GM12892 (cell line): Measurements from ENCODE around the gene ASPHD1.

Experiments
- DNase-seq: peaks from one replicate; pipeline ENCODE4 v3.0.0; 2011; ENCODE audit not compliant: insufficient read length
- FAIRE-seq: peaks from 2 replicates; lab custom pipeline; 2011; peaks lifted over from hg19 to GRCh38; lab: Jason Lieb, UNC
- POLR2A ChIP-seq: IDR thresholded peaks from 2 replicates; pipeline ENCODE4 v1.6.1; 2011; ENCODE audit warnings: low read depth, low read length, control low read depth
- POLR2AphosphoS5 ChIP-seq: IDR thresholded peaks from 2 replicates; pipeline ENCODE4 v1.6.1; 2011; ENCODE audit warnings: low read depth, low read length, control low read depth
- TAF1 ChIP-seq: IDR thresholded peaks from 2 replicates; pipeline ENCODE4 v1.6.1; 2011; ENCODE audit warnings: low read depth, mild to moderate bottlenecking, control low read depth, low read length, borderline replicate concordance

Gene ASPHD1

GRCh38 chr16:29912087-29912486 lies 11.8 kb downstream of the ASPHD1 start:
- FAIRE-seq: no peak
- DNase-seq: no peak
- TF ChIP-seq POLR2A (no peak), POLR2AphosphoS5 (no peak), TAF1 (no peak)

GRCh38 chr16:29913514-29913913 lies 13.2 kb downstream of the ASPHD1 start:
- FAIRE-seq (no peak), DNase-seq (no peak)
- TF ChIP-seq TAF1 (no peak), POLR2A (no peak), POLR2AphosphoS5 (no peak)

- TF ChIP-seq TAF1 (no peak), POLR2A (no peak), POLR2AphosphoS5 (no peak)
- FAIRE-seq (no peak), DNase-seq (no peak)
These were observed 15.4 kb downstream of the ASPHD1 start for GRCh38 chr16:29915590-29916247.

- no peak for DNase-seq
- TF ChIP-seq POLR2A: no peak
- no peak for TF ChIP-seq POLR2AphosphoS5
- no peak for FAIRE-seq
These were observed 16.7 kb downstream of the ASPHD1 start for GRCh38 chr16:29916979-29917378.

- TF ChIP-seq TAF1 (no peak), POLR2AphosphoS5 (no peak), POLR2A (no peak)
- DNase-seq (no peak), FAIRE-seq (no peak)
These were observed 20.2 kb downstream of the ASPHD1 start for GRCh38 chr16:29920288-29921033.

- FAIRE-seq: no peak
- TF ChIP-seq TAF1 (no peak), POLR2A (no peak), POLR2AphosphoS5 (no peak)
- DNase-seq: no peak
These were observed 20.7 kb downstream of the ASPHD1 start for GRCh38 chr16:29921034-29921385.

- DNase-seq (no peak), FAIRE-seq (no peak)
- no peak for TF ChIP-seq POLR2AphosphoS5
- TF ChIP-seq POLR2A: no peak
These were observed 22.0 kb downstream of the ASPHD1 start for GRCh38 chr16:29922326-29922725.

- DNase-seq: no peak
- TF ChIP-seq TAF1: no peak
- TF ChIP-seq POLR2AphosphoS5: no peak
- TF ChIP-seq POLR2A: no peak
- FAIRE-seq: no peak
These were observed 22.8 kb downstream of the ASPHD1 start for GRCh38 chr16:29922986-29923501.

GRCh38 chr16:29925105-29925756 lies 24.9 kb downstream of the ASPHD1 start:
- TF ChIP-seq TAF1: no peak
- TF ChIP-seq POLR2A: no peak
- TF ChIP-seq POLR2AphosphoS5: no peak
- FAIRE-seq (peak; percentile 48), DNase-seq (no peak)

GRCh38 chr16:29925781-29926710 lies 25.8 kb downstream of the ASPHD1 start, which contains the start of gene KCTD13:
Gene KCTD13, minus strand, starts transcription at chr16:29926226. Its CDS starts 193 bp downstream, at chr16:29926033.
- DNase-seq: peak; percentile 99
- TF ChIP-seq POLR2AphosphoS5: peak; percentile 70; the same call in 1 of the 2 replicates
- no peak for TF ChIP-seq TAF1
- TF ChIP-seq POLR2A: peak; percentile 71
- peak; percentile 90 for FAIRE-seq

- DNase-seq (no peak), FAIRE-seq (no peak)
- TF ChIP-seq POLR2A (no peak), TAF1 (no peak), POLR2AphosphoS5 (no peak)
These were observed 26.4 kb downstream of the ASPHD1 start for GRCh38 chr16:29926711-29927052.
